Upper lobe of left lung (tissue), 4 donors: Measurements from ENCODE around the gene ISOC2.

Experiments used
- EP300 ChIP-seq, 4 donors: sonication (generic); formaldehyde crosslinking; IDR thresholded peaks; one replicate each; pipeline ENCODE4 v1.5.1; 2017; ENCODE audit warnings: antibody characterized with exemption in 4 of 4, control low read depth in 2 of 4
- POLR2AphosphoS5 ChIP-seq, 2 donors: sonication (generic); formaldehyde crosslinking; IDR thresholded peaks; one replicate each; pipeline ENCODE4 v1.5.1; 2017; ENCODE audit warnings: antibody characterized with exemption in 2 of 2

DNA sequence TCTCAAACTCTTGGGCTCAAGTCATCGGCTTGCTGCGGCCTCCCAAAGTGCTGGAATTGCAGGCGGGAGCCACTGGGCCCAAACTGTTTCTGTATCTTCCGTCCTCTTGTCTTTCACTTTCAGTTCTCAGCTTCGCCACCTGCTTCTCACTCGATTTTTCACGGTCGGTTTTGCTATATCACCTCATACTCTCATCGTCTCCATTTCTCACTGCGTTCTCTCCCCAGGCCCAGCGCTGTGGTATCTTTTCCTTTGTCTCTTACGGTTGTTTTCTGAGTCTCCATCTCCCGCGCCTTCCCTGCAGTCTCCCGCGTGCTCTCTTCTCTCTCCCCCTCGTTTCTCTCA is 41.7 kb upstream of the ISOC2 start:
- TF ChIP-seq EP300 (IDR thresholded peaks at IDR 0.05), result no peak
- TF ChIP-seq POLR2AphosphoS5 (IDR thresholded peaks at IDR 0.05), result no peak
